Caco-2 (cell line): ENCODE results near the gene SEMA3A. TPM values are rescaled to one million over a fixed set of nuclear protein-coding genes. Genes with fewer than 3 reads are reported as not detected.
A peak's percentile ranks its signal among the peaks of the same experiment; 100 is the strongest.

Source experiments
- BruUV-seq: library from RNA; stranded (reverse); fragments of 400-500 nt; replicated peaks from 2 replicates; lab custom pipeline; 2021; lab: Mats Ljungman, UMichigan
- CTCF ChIA-PET: fragments of 300-600 bp; sonication (Branson Sonifier 250); formaldehyde crosslinking; loops from one replicate; lab custom pipeline; 2022; ENCODE audit warnings: antibody characterized with exemption; lab: Charles Lee
- POLR2A ChIA-PET: fragments of 300-600 bp; sonication (Branson Sonifier 250); formaldehyde crosslinking; loops from one replicate; lab custom pipeline; 2022; ENCODE audit warnings: antibody characterized with exemption; lab: Charles Lee
- DNase-seq, 2 experiments: peaks; one replicate each; pipeline versions ENCODE4 v3.0.0 to v3.0.0-alpha.2; 2020 to 2022
- H3K27me3 ChIP-seq: replicated peaks from 2 replicates; pipeline ENCODE4 v1.6.0; 2011; ENCODE audit warnings: low read length; ENCODE audit not compliant: control insufficient read depth, insufficient read depth
- H3K36me3 ChIP-seq: 2 replicates; pipeline ENCODE4 v1.5.1; 2011; ENCODE audit warnings: low read length; ENCODE audit not compliant: control insufficient read depth, insufficient read depth
- H3K4me1 ChIP-seq: fragments of 250-450 bp; sonication (Bioruptor Pico); 2 replicates; pipeline ENCODE4 v1.5.1; 2020; ENCODE audit warnings: mild to moderate bottlenecking
- H3K4me3 ChIP-seq: 2 replicates; pipeline ENCODE4 v1.5.1; 2011; ENCODE audit warnings: low read depth, mild to moderate bottlenecking, control low read depth, low read length
- H3K9me3 ChIP-seq: fragments of 250-450 bp; sonication (Bioruptor Pico); 2 replicates; pipeline ENCODE4 v1.5.1; 2020; ENCODE audit warnings: mild to moderate bottlenecking, moderate library complexity
- H3K27ac Mint-ChIP-seq: one replicate; pipeline ENCODE4 v1.8.0; 2022; ENCODE audit warnings: mixed read lengths; ENCODE audit not compliant: unreplicated experiment
- H3K27me3 Mint-ChIP-seq: one replicate; pipeline ENCODE4 v1.8.0; 2022; ENCODE audit warnings: mixed read lengths; ENCODE audit not compliant: insufficient read depth, unreplicated experiment
- H3K36me3 Mint-ChIP-seq: one replicate; pipeline ENCODE4 v1.8.0; 2022; ENCODE audit warnings: mild to moderate bottlenecking, mixed read lengths; ENCODE audit not compliant: insufficient read depth, unreplicated experiment
- H3K4me1 Mint-ChIP-seq: one replicate; pipeline ENCODE4 v1.8.0; 2022; ENCODE audit warnings: low read depth, mixed read lengths; ENCODE audit not compliant: unreplicated experiment
- H3K4me3 Mint-ChIP-seq: one replicate; pipeline ENCODE4 v1.8.0; 2022; ENCODE audit warnings: mild to moderate bottlenecking, moderate library complexity, mixed read lengths; ENCODE audit not compliant: unreplicated experiment
- H3K9me3 Mint-ChIP-seq: one replicate; pipeline ENCODE4 v1.8.0; 2022; ENCODE audit warnings: mixed read lengths; ENCODE audit not compliant: unreplicated experiment
- intact Hi-C: fragments of 100-400 bp; cut with micrococcal nuclease; formaldehyde crosslinking; loops from one replicate; pipeline ENCODE4 v1.10.0; 2022; ENCODE audit not compliant: unreplicated experiment
- total RNA-seq: library from RNA; stranded (reverse); gene quantifications from 2 replicates; pipeline ENCODE4 v1.2.3, GENCODE V29; 2022
- TF ChIP-seq, protein P1 (sequence below), 2 experiments: fragments of 200-600 bp in 1 of 2; IDR thresholded peaks; 1 replicate in 1 of 2; 2 replicates in 1 of 2; pipeline versions ENCODE4 v1.5.1 to v1.8.0; 2011 to 2022; ENCODE audit warnings: antibody characterized with exemption in 1 of 2, control low read depth in 1 of 2, inconsistent platforms in 1 of 2, low read depth in 1 of 2, low read length in 1 of 2, mild to moderate bottlenecking in 1 of 2, moderate library complexity in 1 of 2; ENCODE audit not compliant: insufficient read depth in 1 of 2, severe bottlenecking in 1 of 2, unreplicated experiment in 1 of 2

Gene SEMA3A
- total RNA-seq, 1 experiment from 2014 or later = 55.1 TPM

DNA sequence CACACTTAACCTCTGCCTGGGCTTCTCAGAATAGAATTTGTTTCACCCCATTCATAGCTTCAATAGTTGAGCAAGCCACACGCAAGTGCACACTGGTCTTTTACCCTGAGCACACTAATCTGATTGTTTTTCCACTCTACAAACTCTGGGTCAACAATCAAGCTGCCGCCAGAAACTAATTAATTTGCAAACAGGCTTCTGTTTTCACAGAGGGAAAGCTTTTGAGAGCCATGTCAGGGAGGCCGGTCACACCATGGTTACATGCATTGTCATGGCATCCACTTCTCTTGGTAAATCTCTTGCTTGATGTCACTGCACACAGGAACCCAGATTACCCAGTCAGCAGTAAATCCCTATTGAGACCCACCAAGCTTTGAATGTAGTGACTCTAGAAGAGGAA is 154.2 kb downstream of the SEMA3A start:
- DNase-seq = no peak
- peaks cover 36% of the 10 kb centered on the region for H3K4me1 Mint-ChIP-seq
- no peak overlapping the region for H3K27ac Mint-ChIP-seq
- no TSS peak for BruUV-seq
- H3K4me3 Mint-ChIP-seq = no peak overlapping the region
- CTCF ChIA-PET = no interaction called here
- intact Hi-C loops = no loop called here
- POLR2A ChIA-PET = no interaction called here
- no peaks in the 10 kb centered on the region for H3K9me3 ChIP-seq
- peaks cover 41% of the 10 kb centered on the region for H3K4me1 ChIP-seq
- H3K4me3 ChIP-seq = no peak overlapping the region
- no peaks in the 10 kb centered on the region for H3K27me3 ChIP-seq
- peaks cover 50% of the 10 kb centered on the region for H3K36me3 Mint-ChIP-seq
- no peaks in the 10 kb centered on the region for H3K9me3 Mint-ChIP-seq
- no peaks in the 10 kb centered on the region for H3K27me3 Mint-ChIP-seq
- TF ChIP-seq, protein P1, sequence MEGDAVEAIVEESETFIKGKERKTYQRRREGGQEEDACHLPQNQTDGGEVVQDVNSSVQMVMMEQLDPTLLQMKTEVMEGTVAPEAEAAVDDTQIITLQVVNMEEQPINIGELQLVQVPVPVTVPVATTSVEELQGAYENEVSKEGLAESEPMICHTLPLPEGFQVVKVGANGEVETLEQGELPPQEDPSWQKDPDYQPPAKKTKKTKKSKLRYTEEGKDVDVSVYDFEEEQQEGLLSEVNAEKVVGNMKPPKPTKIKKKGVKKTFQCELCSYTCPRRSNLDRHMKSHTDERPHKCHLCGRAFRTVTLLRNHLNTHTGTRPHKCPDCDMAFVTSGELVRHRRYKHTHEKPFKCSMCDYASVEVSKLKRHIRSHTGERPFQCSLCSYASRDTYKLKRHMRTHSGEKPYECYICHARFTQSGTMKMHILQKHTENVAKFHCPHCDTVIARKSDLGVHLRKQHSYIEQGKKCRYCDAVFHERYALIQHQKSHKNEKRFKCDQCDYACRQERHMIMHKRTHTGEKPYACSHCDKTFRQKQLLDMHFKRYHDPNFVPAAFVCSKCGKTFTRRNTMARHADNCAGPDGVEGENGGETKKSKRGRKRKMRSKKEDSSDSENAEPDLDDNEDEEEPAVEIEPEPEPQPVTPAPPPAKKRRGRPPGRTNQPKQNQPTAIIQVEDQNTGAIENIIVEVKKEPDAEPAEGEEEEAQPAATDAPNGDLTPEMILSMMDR (IDR thresholded peaks at IDR 0.05; ENCODE audit: insufficient read depth in 1 of 2, low read depth in 1 of 2, low read length in 1 of 2, severe bottlenecking in 1 of 2, unreplicated experiment in 1 of 2) = no peak
- H3K36me3 ChIP-seq = no peaks in the 10 kb centered on the region

DNA sequence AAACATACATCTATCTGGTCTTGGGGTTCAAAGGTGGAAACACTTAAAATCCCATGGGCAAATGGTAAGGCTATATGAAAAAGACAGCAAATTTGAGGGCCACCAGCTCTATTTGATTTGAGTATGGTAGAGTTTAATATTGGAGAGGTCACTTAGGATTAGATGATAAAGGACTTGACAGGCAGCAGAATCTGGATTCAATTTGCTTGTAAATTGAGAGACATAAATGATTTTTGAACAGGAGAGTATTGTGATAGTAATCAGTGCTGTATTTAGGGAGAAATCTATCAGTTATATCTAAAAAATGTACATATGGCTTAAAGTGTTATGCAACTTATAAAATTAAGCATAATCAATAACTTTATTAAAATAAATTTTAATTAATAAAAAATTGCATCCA is 155.2 kb downstream of the SEMA3A start:
- no peak for DNase-seq
- H3K27me3 Mint-ChIP-seq = no peaks in the 10 kb centered on the region
- H3K4me3 Mint-ChIP-seq = no peak overlapping the region
- H3K9me3 Mint-ChIP-seq = no peaks in the 10 kb centered on the region
- no TSS peak for BruUV-seq
- peaks cover 28% of the 10 kb centered on the region for H3K4me1 Mint-ChIP-seq
- ChIA-PET CTCF (no interaction called here), POLR2A (no interaction called here)
- Histone ChIP-seq H3K36me3 (no peaks in the 10 kb centered on the region), H3K4me3 (no peak overlapping the region), H3K9me3 (no peaks in the 10 kb centered on the region), H3K4me1 (peaks cover 39% of the 10 kb centered on the region), H3K27me3 (no peaks in the 10 kb centered on the region)
- H3K27ac Mint-ChIP-seq = no peak overlapping the region
- intact Hi-C loops = no loop called here
- peaks cover 46% of the 10 kb centered on the region for H3K36me3 Mint-ChIP-seq
- TF ChIP-seq, protein P1 (IDR thresholded peaks at IDR 0.05; ENCODE audit: insufficient read depth in 1 of 2, low read depth in 1 of 2, low read length in 1 of 2, severe bottlenecking in 1 of 2, unreplicated experiment in 1 of 2) = no peak

DNA sequence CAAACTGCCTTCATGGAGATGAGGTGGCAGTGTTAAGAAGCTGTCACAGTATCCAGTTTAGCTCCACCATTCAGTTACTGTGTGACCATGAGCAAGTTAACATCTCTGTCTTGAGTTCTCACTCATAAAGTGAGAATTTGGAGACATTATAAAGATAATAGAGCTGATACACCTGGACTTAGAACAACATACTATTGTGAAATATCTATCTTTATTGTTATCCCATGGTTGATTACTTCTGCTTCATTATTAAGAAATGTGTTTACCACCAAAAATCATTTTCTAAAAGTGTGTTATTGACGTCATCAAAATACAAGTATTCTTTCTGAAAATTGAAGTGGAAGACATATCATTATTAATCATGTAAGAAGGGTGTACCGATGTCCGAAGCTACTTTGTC is 166.9 kb downstream of the SEMA3A start:
- BruUV-seq = no TSS peak
- Mint-ChIP-seq H3K27me3 (no peaks in the 10 kb centered on the region), H3K4me1 (peaks cover 21% of the 10 kb centered on the region), H3K4me3 (peak overlapping the region; percentile 22), H3K27ac (peak overlapping the region; percentile 42), H3K9me3 (peaks cover 9% of the 10 kb centered on the region), H3K36me3 (peaks cover 39% of the 10 kb centered on the region)
- intact Hi-C loops = no loop called here
- ChIA-PET CTCF (no interaction called here), POLR2A (no interaction called here)
- TF ChIP-seq, protein P1 (IDR thresholded peaks at IDR 0.05; ENCODE audit: insufficient read depth in 1 of 2, low read depth in 1 of 2, low read length in 1 of 2, severe bottlenecking in 1 of 2, unreplicated experiment in 1 of 2) = no peak
- Histone ChIP-seq H3K9me3 (no peaks in the 10 kb centered on the region; the same call in 1 of the 2 replicates), H3K4me3 (no peak overlapping the region), H3K36me3 (no peaks in the 10 kb centered on the region; the same call in none of the 2 replicates), H3K27me3 (no peaks in the 10 kb centered on the region), H3K4me1 (peaks cover 49% of the 10 kb centered on the region)
- no peak for DNase-seq
